ENCODE results near the gene TLNRD1.

The TLNRD1 gene

DNA sequence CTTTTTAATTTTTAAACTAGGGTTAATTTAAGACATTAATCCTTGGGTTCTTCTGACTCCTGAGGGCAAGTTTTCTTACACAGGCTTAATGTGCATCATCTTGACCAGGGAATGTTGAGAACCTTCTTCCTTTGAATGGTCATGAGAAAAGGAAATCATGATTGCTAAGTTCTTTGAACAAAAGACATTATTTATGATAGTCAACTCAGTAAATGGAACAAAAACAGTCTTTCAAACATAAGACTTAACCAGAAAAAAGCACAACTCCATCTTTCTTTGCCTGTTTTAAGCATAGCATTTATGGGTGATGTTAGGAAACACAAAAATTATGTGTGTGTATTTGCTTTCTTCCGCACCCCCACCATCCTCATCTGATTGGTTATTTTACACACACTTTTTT lies 5.4 kb downstream of the TLNRD1 start:
- H3K4me3 ChIP-seq (ENCODE audit: low read depth, low read length): no peak overlapping the region
- in situ Hi-C loops (cut with HindIII; ENCODE audit: low sequenced_read_pairs): no loop called here
- TF ChIP-seq, protein P1, sequence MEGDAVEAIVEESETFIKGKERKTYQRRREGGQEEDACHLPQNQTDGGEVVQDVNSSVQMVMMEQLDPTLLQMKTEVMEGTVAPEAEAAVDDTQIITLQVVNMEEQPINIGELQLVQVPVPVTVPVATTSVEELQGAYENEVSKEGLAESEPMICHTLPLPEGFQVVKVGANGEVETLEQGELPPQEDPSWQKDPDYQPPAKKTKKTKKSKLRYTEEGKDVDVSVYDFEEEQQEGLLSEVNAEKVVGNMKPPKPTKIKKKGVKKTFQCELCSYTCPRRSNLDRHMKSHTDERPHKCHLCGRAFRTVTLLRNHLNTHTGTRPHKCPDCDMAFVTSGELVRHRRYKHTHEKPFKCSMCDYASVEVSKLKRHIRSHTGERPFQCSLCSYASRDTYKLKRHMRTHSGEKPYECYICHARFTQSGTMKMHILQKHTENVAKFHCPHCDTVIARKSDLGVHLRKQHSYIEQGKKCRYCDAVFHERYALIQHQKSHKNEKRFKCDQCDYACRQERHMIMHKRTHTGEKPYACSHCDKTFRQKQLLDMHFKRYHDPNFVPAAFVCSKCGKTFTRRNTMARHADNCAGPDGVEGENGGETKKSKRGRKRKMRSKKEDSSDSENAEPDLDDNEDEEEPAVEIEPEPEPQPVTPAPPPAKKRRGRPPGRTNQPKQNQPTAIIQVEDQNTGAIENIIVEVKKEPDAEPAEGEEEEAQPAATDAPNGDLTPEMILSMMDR (IDR thresholded peaks at IDR 0.05; ENCODE audit: low read depth, low read length, missing control alignments): no peak
- no peak for DNase-seq (ENCODE audit: low read depth)

DNA sequence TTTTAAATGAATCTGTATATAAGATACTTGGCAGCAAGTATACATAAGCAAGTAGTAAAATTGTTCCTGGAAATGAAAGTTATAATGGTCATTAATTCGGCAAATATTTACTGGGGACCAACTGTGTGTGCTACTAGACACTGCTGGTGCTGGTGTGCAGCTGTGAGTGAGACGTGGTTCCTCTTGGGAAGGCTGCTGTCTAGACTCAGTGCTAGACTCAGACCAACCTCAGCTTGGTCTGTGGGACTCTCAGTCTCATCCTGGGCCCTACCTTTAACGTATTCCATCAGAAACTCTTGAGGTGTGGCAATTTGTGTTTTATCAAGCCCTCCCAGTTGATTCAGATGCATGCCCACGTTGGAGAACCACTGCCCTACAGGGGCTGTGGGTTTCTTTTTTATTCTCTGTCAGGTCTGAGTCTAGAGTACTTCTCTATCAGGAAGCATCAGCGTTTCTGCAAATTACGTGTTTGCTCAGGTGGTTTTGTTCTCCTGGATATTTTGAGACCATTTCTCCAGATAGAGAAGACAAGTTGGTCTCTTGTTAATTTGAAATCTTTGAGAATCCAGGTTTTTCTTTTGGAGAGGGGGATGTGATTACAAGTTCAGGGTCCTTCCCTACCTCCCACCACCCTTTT lies 6.8 kb downstream of the TLNRD1 start:
- no peak overlapping the region for H3K4me3 ChIP-seq (ENCODE audit: low read depth, low read length)
- no peak for DNase-seq (ENCODE audit: low read depth)
- TF ChIP-seq, protein P1 (IDR thresholded peaks at IDR 0.05; ENCODE audit: low read depth, low read length, missing control alignments): no peak
- in situ Hi-C loops (cut with HindIII; ENCODE audit: low sequenced_read_pairs): no loop called here

DNA sequence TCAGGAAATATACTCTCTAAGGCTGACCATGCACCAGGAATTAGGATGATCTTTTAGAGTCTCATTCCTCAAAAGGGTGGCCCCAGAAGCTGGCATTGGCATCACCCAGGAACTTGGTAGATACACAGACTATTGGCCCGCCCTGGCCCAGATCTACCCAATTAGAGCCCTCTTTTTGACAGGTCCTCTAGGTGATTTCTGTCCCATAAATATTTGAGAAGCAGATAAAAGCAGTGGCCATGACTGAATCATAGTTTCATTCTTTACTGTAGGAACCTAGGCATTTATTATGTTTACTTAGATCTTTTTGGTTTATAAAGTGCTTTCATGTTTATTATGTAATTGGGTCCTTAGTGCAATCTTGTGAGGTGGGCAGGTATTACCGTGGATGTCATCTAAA lies 7.6 kb downstream of the TLNRD1 start:
- DNase-seq (ENCODE audit: low read depth): no peak
- TF ChIP-seq, protein P1 (IDR thresholded peaks at IDR 0.05; ENCODE audit: low read depth, low read length, missing control alignments): no peak
- no peak overlapping the region for H3K4me3 ChIP-seq (ENCODE audit: low read depth, low read length)
- in situ Hi-C loops (cut with HindIII; ENCODE audit: low sequenced_read_pairs): no loop called here

DNA sequence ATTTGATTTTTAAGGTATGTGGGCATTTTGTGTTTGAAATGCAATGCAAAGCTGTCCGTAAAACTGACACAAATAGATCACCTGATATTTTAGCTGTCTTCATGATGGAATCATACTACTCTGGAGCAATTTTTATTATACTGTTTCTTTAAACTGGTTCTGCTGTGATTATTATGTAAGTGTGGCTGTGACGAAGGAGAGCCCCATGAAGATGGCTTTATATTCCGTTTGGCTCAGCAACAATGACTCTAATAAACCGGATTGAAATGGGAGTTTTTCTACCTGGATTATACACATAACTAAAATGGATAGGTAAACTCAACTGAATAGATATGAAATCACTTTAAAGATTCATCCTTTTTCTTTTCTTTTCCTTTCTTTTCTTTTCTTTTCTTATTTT lies 9.4 kb downstream of the TLNRD1 start:
- no peak overlapping the region for H3K4me3 ChIP-seq (ENCODE audit: low read depth, low read length)
- DNase-seq (ENCODE audit: low read depth): no peak
- in situ Hi-C loops (cut with HindIII; ENCODE audit: low sequenced_read_pairs): no loop called here
- TF ChIP-seq, protein P1 (IDR thresholded peaks at IDR 0.05; ENCODE audit: low read depth, low read length, missing control alignments): no peak

DNA sequence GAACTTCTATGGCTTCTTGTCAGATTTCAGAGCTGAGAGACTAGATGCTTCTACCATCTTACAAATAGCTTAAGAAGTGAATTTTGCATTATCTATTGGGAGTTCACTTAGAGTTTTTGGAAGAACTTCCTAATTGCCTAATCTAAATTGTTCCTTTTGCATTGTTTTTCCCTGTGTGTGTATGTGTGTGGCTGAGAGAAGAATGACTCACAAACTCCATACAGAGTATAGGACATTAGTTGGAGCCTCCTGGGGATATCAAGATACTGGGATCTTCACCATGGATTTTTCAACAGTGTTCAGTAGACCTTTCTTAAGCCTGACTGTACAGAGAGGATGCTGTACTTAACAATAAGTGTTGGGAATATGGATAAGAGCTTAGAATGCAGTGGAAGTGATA lies 10.9 kb downstream of the TLNRD1 start:
- no peak overlapping the region for H3K4me3 ChIP-seq (ENCODE audit: low read depth, low read length)
- TF ChIP-seq, protein P1 (IDR thresholded peaks at IDR 0.05; ENCODE audit: low read depth, low read length, missing control alignments): no peak
- DNase-seq (ENCODE audit: low read depth): no peak
- in situ Hi-C loops (cut with HindIII; ENCODE audit: low sequenced_read_pairs): no loop called here

DNA sequence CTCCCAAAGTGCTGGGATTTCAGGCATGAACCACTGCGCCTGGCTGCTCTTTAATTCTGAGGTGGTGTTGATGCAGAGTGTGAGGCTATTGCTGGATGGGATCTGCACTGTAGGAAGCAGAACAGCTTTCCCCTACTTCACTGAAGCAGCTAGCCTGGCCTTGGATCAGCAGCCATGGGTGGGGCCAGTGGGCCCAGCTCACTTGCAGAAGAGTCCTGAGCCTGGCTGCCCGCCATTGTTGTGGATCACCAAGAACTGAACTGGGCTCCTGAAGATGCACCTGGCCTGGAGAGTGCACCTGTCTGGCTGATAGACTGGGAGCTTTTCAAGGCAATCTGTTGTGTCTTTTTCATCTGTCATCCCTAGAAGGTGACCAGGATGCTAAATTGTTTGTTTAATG lies 11.9 kb downstream of the TLNRD1 start:
- TF ChIP-seq, protein P1 (IDR thresholded peaks at IDR 0.05; ENCODE audit: low read depth, low read length, missing control alignments): no peak
- no peak for DNase-seq (ENCODE audit: low read depth)
- in situ Hi-C loops (cut with HindIII; ENCODE audit: low sequenced_read_pairs): no loop called here
- H3K4me3 ChIP-seq (ENCODE audit: low read depth, low read length): no peak overlapping the region
